ENCODE results near the gene SH3D21.

DNA sequence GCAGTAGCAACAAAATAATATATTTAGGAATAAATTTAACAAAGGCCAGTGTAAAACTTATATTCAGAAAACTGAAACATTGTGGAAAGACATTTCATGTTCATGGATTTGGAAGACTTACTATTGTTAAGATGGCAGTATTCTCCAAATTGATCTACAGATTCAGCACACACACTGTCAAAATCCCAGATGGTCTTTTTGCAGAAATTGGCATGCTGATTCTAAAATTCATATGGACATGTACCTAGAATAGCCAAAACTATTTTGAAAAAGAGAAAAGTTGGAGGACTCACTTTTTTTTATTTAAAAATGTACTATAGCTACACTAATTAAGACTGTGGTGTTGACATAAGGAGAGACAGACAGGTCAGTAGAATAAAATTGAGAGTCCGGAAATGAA lies 32.0 kb upstream of the SH3D21 start:
- TF ChIP-seq, protein P1, sequence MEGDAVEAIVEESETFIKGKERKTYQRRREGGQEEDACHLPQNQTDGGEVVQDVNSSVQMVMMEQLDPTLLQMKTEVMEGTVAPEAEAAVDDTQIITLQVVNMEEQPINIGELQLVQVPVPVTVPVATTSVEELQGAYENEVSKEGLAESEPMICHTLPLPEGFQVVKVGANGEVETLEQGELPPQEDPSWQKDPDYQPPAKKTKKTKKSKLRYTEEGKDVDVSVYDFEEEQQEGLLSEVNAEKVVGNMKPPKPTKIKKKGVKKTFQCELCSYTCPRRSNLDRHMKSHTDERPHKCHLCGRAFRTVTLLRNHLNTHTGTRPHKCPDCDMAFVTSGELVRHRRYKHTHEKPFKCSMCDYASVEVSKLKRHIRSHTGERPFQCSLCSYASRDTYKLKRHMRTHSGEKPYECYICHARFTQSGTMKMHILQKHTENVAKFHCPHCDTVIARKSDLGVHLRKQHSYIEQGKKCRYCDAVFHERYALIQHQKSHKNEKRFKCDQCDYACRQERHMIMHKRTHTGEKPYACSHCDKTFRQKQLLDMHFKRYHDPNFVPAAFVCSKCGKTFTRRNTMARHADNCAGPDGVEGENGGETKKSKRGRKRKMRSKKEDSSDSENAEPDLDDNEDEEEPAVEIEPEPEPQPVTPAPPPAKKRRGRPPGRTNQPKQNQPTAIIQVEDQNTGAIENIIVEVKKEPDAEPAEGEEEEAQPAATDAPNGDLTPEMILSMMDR (conservative IDR thresholded peaks at IDR 0.05; ENCODE audit: low read length): no peak
- TF ChIP-seq EZH2phosphoT487 (IDR thresholded peaks at IDR 0.05; ENCODE audit: borderline replicate concordance, low read depth, low read length): no peak
